ENCODE results near the gene TEP1. TPM values are rescaled to one million over a fixed set of nuclear protein-coding genes. Genes with fewer than 3 reads are reported as not detected.
A peak's percentile ranks its signal among the peaks of the same experiment; 100 is the strongest.
"Not testable (repeated sequence)": the region's sequence is repeated elsewhere in the genome, so short reads cannot be mapped to it uniquely, and the experiment has no call there.

The TEP1 gene
- total and polyA plus RNA-seq, 2 experiments from 2014 or later = 3.0 to 8.5 TPM

DNA sequence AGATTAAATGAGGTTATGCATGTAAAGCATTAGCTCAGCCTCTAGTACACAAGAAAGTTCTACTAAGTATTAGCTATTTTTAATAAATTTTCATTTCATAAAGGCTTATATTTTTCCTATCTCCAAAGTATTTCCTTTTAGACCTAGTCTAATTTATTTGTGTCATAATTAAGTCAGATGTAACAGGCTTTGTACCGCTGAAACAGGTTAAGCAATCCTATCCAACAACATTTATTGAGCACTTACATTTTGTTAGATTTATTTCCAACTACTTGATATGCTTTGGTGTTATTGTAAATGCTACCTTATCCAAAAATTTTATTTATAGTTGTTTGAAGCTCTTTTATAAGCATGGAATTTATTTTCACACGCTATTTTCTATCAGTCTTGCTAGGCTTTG lies 71.7 kb downstream of the TEP1 start (continued):
- TF ChIP-seq, protein P1, sequence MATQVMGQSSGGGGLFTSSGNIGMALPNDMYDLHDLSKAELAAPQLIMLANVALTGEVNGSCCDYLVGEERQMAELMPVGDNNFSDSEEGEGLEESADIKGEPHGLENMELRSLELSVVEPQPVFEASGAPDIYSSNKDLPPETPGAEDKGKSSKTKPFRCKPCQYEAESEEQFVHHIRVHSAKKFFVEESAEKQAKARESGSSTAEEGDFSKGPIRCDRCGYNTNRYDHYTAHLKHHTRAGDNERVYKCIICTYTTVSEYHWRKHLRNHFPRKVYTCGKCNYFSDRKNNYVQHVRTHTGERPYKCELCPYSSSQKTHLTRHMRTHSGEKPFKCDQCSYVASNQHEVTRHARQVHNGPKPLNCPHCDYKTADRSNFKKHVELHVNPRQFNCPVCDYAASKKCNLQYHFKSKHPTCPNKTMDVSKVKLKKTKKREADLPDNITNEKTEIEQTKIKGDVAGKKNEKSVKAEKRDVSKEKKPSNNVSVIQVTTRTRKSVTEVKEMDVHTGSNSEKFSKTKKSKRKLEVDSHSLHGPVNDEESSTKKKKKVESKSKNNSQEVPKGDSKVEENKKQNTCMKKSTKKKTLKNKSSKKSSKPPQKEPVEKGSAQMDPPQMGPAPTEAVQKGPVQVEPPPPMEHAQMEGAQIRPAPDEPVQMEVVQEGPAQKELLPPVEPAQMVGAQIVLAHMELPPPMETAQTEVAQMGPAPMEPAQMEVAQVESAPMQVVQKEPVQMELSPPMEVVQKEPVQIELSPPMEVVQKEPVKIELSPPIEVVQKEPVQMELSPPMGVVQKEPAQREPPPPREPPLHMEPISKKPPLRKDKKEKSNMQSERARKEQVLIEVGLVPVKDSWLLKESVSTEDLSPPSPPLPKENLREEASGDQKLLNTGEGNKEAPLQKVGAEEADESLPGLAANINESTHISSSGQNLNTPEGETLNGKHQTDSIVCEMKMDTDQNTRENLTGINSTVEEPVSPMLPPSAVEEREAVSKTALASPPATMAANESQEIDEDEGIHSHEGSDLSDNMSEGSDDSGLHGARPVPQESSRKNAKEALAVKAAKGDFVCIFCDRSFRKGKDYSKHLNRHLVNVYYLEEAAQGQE (IDR thresholded peaks at IDR 0.05; ENCODE audit: unreplicated experiment) = no peak
- no peak for TF ChIP-seq EZH2 (IDR thresholded peaks at IDR 0.05; ENCODE audit: low read depth, unreplicated experiment)
- TF ChIP-seq JUNB (IDR thresholded peaks at IDR 0.05; ENCODE audit: unreplicated experiment) = no peak
- no peak for TF ChIP-seq CREB1 (CRISPR knock-in tag; IDR thresholded peaks at IDR 0.05; ENCODE audit: low read depth)
- no peak for TF ChIP-seq EZH2phosphoT487 (IDR thresholded peaks at IDR 0.05; ENCODE audit: unreplicated experiment)
- TF ChIP-seq ZNF331 (CRISPR knock-in tag; IDR thresholded peaks at IDR 0.05; ENCODE audit: low read depth) = no peak
- TF ChIP-seq, protein P2, sequence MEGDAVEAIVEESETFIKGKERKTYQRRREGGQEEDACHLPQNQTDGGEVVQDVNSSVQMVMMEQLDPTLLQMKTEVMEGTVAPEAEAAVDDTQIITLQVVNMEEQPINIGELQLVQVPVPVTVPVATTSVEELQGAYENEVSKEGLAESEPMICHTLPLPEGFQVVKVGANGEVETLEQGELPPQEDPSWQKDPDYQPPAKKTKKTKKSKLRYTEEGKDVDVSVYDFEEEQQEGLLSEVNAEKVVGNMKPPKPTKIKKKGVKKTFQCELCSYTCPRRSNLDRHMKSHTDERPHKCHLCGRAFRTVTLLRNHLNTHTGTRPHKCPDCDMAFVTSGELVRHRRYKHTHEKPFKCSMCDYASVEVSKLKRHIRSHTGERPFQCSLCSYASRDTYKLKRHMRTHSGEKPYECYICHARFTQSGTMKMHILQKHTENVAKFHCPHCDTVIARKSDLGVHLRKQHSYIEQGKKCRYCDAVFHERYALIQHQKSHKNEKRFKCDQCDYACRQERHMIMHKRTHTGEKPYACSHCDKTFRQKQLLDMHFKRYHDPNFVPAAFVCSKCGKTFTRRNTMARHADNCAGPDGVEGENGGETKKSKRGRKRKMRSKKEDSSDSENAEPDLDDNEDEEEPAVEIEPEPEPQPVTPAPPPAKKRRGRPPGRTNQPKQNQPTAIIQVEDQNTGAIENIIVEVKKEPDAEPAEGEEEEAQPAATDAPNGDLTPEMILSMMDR (conservative IDR thresholded peaks at IDR 0.05; ENCODE audit: low read depth in 2 of 2) = no peak

DNA sequence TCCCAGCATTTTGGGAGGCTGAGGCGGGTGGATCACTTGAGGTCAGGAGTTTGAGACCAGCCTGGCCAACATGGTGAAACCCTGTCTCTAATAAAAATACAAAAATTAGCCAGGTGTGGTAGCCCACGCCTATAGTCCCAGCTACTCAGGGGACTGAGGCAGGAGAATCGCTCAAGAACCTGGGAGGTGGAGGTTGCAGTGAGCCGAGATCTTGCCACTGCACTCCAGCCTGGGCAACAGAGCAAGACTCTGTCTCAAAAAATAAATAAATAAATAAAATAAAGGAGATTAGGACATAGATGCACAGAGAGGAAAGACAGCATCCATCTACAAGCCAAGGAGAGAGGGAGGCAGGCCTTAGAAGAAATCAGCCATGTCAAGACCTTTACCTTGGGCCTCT lies 72.3 kb downstream of the TEP1 start:
- not testable (repeated sequence) for H3K27ac Mint-ChIP-seq; H3K27me3 Mint-ChIP-seq (ENCODE audit: insufficient read depth, low read depth, poor library complexity); DNase-seq (ENCODE audit: low spot score); H3K4me2 ChIP-seq; H3K9me2 ChIP-seq (ENCODE audit: insufficient read depth); H3K4me3 ChIP-seq; H3K27ac ChIP-seq (ENCODE audit: low read depth); H3F3A ChIP-seq (replicated peaks; ENCODE audit: low read depth); H3K4me1 Mint-ChIP-seq; ATAC-seq; H3K9me3 Mint-ChIP-seq; H2AFZ ChIP-seq; H3K4me1 ChIP-seq (ENCODE audit: insufficient read depth); H4K20me1 ChIP-seq (replicated peaks; ENCODE audit: insufficient read depth); H3K27me3 ChIP-seq (ENCODE audit: insufficient read depth)
- Histone ChIP-seq H3K36me3 (ENCODE audit: insufficient read depth) (peaks cover 11% of the 10 kb centered on the region; the same call in 1 of the 2 replicates), H3K79me2 (replicated peaks; ENCODE audit: insufficient read depth) (peaks cover 14% of the 10 kb centered on the region)
- Mint-ChIP-seq H3K36me3 (ENCODE audit: low read depth) (peaks cover 15% of the 10 kb centered on the region), H3K4me3 (0 out of 3 replicates have a peak overlapping the region, but pooled peaks have one; percentile 29)

DNA sequence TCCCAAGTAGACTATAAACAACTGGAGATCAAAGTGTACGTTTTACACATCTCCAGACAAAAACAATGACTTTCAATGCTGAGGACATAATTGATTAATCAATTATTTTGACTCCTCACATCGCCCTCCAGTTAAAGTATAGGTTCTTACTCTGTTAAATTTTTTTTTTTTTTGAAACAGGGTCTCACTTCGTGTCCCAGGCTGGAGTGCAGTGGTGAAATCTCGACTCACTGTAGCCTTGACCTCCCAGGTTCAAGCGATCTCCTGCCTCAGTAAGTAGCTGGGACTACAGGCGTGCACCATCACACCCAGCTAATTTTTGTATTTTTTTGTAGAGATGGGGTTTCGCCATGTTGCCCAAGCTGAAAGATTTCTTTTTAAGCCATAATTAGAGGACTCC lies 79.3 kb downstream of the TEP1 start:
- ATAC-seq (no peak), DNase-seq (ENCODE audit: low spot score) (no peak)
- H3K4me1 Mint-ChIP-seq = peaks cover 23% of the 10 kb centered on the region
- Histone ChIP-seq H3K9me2 (ENCODE audit: insufficient read depth) (no peaks in the 10 kb centered on the region), H3K27ac (ENCODE audit: low read depth) (no peak overlapping the region), H4K20me1 (replicated peaks; ENCODE audit: insufficient read depth) (peaks cover 18% of the 10 kb centered on the region), H3K4me1 (ENCODE audit: insufficient read depth) (peaks cover 16% of the 10 kb centered on the region), H3K36me3 (ENCODE audit: insufficient read depth) (peaks cover 6% of the 10 kb centered on the region; the same call in 1 of the 2 replicates), H3F3A (replicated peaks; ENCODE audit: low read depth) (no peaks in the 10 kb centered on the region; the same call in 1 of the 2 replicates), H3K79me2 (replicated peaks; ENCODE audit: insufficient read depth) (peaks cover 41% of the 10 kb centered on the region), H2AFZ (no peak overlapping the region), H3K4me2 (0 out of 2 replicates have a peak overlapping the region, but pooled peaks have one; percentile 66), H3K4me3 (no peak overlapping the region), H3K27me3 (ENCODE audit: insufficient read depth) (no peaks in the 10 kb centered on the region)
- H3K36me3 Mint-ChIP-seq (ENCODE audit: low read depth) = peaks cover 34% of the 10 kb centered on the region
- peaks cover 3% of the 10 kb centered on the region for H3K27me3 Mint-ChIP-seq (ENCODE audit: insufficient read depth, low read depth, poor library complexity)
- no peaks in the 10 kb centered on the region for H3K9me3 Mint-ChIP-seq
- H3K4me3 Mint-ChIP-seq = no peak overlapping the region
- no peak overlapping the region for H3K27ac Mint-ChIP-seq
- TF ChIP-seq, protein P3, sequence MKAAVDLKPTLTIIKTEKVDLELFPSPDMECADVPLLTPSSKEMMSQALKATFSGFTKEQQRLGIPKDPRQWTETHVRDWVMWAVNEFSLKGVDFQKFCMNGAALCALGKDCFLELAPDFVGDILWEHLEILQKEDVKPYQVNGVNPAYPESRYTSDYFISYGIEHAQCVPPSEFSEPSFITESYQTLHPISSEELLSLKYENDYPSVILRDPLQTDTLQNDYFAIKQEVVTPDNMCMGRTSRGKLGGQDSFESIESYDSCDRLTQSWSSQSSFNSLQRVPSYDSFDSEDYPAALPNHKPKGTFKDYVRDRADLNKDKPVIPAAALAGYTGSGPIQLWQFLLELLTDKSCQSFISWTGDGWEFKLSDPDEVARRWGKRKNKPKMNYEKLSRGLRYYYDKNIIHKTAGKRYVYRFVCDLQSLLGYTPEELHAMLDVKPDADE (IDR thresholded peaks at IDR 0.05) = no peak
- TF ChIP-seq STAT1 (IDR thresholded peaks at IDR 0.05; ENCODE audit: unreplicated experiment) (no peak), NANOG (IDR thresholded peaks at IDR 0.05; ENCODE audit: borderline replicate concordance) (no peak), CREB1 (CRISPR knock-in tag; IDR thresholded peaks at IDR 0.05; ENCODE audit: low read depth) (no peak), POLR2AphosphoS5 (IDR thresholded peaks at IDR 0.05; ENCODE audit: low read depth) (no peak), EZH2phosphoT487 (IDR thresholded peaks at IDR 0.05; ENCODE audit: unreplicated experiment) (no peak), JUNB (IDR thresholded peaks at IDR 0.05; ENCODE audit: unreplicated experiment) (no peak)
- TF ChIP-seq, protein P2 (conservative IDR thresholded peaks at IDR 0.05; ENCODE audit: low read depth in 2 of 2) = no peak
